Measurements from ENCODE around the gene CLIC3.

DNA sequence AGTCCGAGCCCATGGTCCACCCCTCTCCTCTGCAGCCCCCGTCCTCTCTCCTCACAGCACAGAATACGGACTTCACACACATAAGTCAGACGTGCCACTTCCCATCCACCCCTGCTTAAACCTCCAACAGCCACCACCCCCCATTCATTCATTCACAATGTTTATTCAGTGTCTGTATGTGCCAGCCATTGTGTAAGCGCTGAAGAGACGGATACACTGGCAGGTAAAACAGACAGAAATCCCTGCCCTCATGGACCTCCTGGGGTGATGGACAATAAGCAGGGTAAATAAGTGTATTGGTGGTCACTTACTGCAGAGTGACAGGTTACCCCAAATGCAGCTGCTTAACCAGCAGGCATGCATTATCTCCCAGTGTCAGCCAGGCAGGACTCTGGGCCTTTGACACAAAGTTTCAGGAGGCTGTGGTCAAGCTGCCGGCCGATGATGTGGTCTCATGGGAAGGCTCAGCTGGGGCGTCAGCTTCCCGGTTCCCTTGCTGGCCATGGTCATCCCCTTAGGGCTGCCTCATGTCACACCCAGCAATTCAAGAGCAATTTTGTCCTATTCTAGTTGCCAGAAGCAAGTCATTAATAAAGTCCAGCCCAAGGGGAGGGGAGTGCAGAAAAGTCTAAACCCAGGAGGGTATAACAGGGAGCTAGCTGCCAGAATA is 6.0 kb downstream of the CLIC3 start:
- TF ChIP-seq POLR2A (IDR thresholded peaks at IDR 0.05; ENCODE audit: low read length) = no peak
- no peak for TF ChIP-seq GATA1 (IDR thresholded peaks at IDR 0.05; ENCODE audit: low read depth, low read length)

All from erythroblast (primary cell).